SK-N-MC (cell line): ENCODE measurements around the gene FCRL6.

Experiments used
- DNase-seq: peaks from one replicate; pipeline ENCODE4 v3.0.0-alpha.2; 2011; ENCODE audit warnings: low read depth, low spot score
- H3K27ac ChIP-seq: fragments of 200-600 bp; sonication (generic); 2 replicates; pipeline ENCODE4 v1.5.1; 2016; ENCODE audit warnings: mixed run types
- H3K36me3 ChIP-seq: fragments of 200-600 bp; sonication (generic); 2 replicates; pipeline ENCODE4 v1.6.1; 2017; ENCODE audit warnings: antibody characterized with exemption, low read length, mixed read lengths; ENCODE audit not compliant: insufficient read depth
- H3K4me3 ChIP-seq: fragments of 200-600 bp; sonication (generic); 2 replicates; pipeline ENCODE4 v1.5.1; 2016
- H3K9ac ChIP-seq: fragments of 200-600 bp; sonication (generic); 2 replicates; pipeline ENCODE4 v1.8.0; 2017; ENCODE audit warnings: mixed run types, mixed read lengths; ENCODE audit not compliant: insufficient read length
- H3K9me3 ChIP-seq: fragments of 200-600 bp; sonication (generic); 2 replicates; pipeline ENCODE4 v1.6.1; 2017; ENCODE audit warnings: low read depth, mild to moderate bottlenecking, antibody characterized with exemption, low read length, moderate library complexity, mixed read lengths
- EZH2 ChIP-seq: fragments of 200-600 bp; sonication (generic); IDR thresholded peaks from one replicate; pipeline ENCODE4 v1.6.1; 2017; ENCODE audit warnings: antibody characterized with exemption
- FOXP2 ChIP-seq: optimal IDR thresholded peaks from 2 replicates; pipeline ENCODE3; 2011; ENCODE audit warnings: mild to moderate bottlenecking, moderate library complexity; ENCODE audit not compliant: insufficient read depth; ENCODE audit errors: extremely low read length, control extremely low read depth
- POLR2AphosphoS5 ChIP-seq: IDR thresholded peaks from 2 replicates; pipeline ENCODE4 v1.6.1; 2012; ENCODE audit warnings: mild to moderate bottlenecking, low read depth, low read length, borderline replicate concordance

The FCRL6 gene

DNA sequence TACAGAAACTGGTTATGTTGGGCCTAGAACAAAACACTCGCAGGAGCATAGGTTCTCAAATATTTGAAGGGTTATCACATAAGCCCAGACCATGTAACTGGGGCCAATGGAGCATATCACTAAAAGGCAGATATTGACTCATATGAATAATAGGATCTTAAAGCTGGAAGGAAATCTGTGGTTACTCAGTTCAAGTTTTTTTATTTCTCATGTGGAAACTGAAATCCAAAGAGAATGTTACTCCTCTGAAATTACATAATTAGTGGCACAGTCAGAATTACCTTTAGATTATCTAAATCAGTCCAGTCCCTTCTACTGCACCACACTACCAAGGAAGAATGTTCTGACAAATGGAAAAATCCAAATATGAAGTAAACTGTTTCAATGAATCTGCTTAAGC lies 36.6 kb downstream of the FCRL6 start:
- Histone ChIP-seq H3K36me3 (no peaks in the 10 kb centered on the region), H3K27ac (no peak overlapping the region), H3K9me3 (no peaks in the 10 kb centered on the region), H3K9ac (no peak overlapping the region), H3K4me3 (no peak overlapping the region)
- TF ChIP-seq POLR2AphosphoS5 (no peak), EZH2 (no peak), FOXP2 (no peak)
- DNase-seq = no peak

DNA sequence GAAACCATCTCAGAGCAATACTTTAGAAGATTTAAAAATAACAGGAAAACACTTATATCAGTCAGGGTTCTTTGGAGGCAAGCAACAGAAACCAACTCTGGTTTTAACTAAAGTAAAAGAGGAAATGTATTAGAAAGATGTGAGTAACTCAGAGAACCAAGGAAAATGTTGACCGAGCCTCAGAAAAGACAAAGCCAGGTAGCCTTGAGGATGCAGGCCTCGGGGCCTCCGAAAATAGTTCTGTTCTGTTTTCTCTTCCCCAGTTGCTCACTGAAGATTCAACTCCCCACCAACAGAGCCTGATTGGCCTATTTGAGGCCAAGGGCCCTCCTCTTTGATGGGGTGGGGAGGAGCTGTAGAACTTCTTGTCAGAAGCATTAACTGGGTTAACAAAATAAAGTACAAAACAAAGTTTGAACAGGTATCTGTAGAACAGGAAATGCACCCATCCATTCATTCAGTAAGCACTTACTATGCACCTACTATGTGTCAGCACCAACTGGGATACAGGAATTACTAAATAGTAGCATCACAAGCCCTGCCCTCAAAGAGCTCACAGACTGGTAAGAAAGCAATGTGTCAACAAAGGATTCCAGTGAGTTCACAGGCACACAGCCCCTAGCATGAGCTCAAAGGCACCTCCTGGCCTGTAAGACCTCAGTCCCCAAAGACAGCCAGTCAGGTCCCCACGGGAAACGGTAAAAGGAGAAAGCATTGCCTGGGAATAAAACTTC lies 37.1 kb downstream of the FCRL6 start:
- no peak overlapping the region for H3K9ac ChIP-seq
- no peaks in the 10 kb centered on the region for H3K36me3 ChIP-seq
- no peaks in the 10 kb centered on the region for H3K9me3 ChIP-seq
- DNase-seq = no peak
- no peak overlapping the region for H3K4me3 ChIP-seq
- H3K27ac ChIP-seq = no peak overlapping the region
- TF ChIP-seq FOXP2 = no peak
- TF ChIP-seq EZH2 = no peak
- TF ChIP-seq POLR2AphosphoS5 = no peak

DNA sequence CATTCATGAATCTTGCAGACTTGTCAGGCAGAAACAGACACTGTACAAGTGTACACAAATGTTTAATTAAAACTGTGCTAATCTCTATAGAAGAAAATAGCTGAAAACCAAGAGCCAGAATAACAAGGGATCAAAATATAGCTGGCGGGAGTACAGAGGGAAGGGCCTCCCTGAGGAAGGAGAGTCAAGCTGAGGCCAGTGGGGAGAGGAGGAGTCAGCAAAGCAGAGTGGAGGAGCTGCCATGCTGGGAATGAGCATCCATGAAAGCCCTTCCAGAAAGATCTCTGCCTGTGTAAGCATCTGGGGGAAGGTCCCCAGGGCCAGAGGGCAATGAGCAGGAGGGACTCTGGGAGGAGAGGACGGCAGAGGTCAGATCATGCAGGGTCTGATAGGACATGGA lies 39.6 kb downstream of the FCRL6 start:
- H3K9me3 ChIP-seq = no peaks in the 10 kb centered on the region
- no peaks in the 10 kb centered on the region for H3K36me3 ChIP-seq
- no peak for DNase-seq
- H3K9ac ChIP-seq = no peak overlapping the region
- H3K4me3 ChIP-seq = no peak overlapping the region
- TF ChIP-seq POLR2AphosphoS5 (no peak), FOXP2 (no peak), EZH2 (no peak)
- no peak overlapping the region for H3K27ac ChIP-seq

DNA sequence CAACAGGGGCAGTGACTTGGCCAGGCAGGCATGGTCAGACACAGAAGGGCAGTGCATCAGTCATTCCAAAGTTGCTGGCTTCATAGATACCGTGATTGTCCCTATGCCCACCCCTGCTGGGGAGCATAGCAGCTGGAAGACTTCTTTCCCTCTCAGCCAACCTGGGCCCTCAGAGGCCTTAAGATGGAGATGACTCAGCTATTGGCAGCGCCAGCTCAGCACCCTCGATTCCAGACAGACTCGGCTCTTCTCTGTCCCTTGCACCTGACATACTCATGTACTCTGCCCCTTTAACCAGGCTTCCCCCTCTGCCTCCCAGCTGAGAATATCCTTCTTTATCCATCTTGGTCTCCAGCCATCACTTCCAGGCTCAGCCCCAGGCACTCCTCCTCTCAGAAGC lies 41.3 kb downstream of the FCRL6 start:
- no peak overlapping the region for H3K9ac ChIP-seq
- H3K4me3 ChIP-seq = no peak overlapping the region
- no peak overlapping the region for H3K27ac ChIP-seq
- no peak for TF ChIP-seq EZH2
- no peak for TF ChIP-seq POLR2AphosphoS5
- no peak for TF ChIP-seq FOXP2
- no peak for DNase-seq
- H3K9me3 ChIP-seq = no peaks in the 10 kb centered on the region
- no peaks in the 10 kb centered on the region for H3K36me3 ChIP-seq

DNA sequence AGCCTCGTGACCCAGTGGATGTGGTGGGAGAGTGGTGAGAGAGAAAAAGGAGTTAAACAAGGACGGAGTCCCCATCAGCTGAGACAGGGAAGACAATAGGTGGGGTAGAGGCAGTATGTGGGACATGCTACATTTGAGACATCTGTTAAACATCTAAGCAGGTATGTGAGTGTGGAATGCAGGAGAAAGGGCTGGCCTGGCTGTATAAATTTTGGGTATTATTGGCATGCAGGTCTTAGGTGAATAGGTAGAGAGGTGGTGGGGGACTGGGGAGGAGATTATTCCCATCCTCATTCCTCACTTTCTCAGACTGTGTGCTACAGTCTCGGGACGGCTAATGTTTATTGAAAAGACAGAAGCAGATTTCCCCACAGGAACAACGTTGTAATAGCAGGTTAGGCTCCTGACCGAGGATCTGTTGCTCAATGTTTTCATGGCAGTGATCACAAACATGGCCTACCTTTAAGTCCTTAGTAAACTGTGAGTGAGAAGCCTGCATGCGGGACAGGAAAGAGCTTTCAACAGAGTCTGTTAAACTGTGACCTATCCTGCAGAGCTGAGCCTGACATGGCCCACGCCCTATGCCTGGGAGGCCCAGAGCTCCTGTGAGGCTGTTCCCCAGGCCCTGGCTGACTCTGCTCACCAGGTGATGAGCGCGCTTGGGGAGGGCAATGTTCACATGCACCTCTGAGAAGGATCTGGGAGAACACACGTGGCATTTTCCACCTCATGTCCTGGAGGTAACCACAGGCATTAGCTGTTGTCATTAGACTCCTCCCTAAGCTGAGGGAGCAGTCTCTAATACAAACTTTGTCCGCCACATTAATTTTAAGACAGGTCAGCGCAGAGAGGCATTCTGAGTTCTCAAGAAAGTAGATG lies 43.8 kb downstream of the FCRL6 start:
- H3K36me3 ChIP-seq = no peaks in the 10 kb centered on the region
- no peak overlapping the region for H3K9ac ChIP-seq
- H3K27ac ChIP-seq = no peak overlapping the region
- TF ChIP-seq EZH2 = no peak
- no peak for TF ChIP-seq FOXP2
- TF ChIP-seq POLR2AphosphoS5 = no peak
- no peak for DNase-seq
- H3K4me3 ChIP-seq = no peak overlapping the region
- no peaks in the 10 kb centered on the region for H3K9me3 ChIP-seq

DNA sequence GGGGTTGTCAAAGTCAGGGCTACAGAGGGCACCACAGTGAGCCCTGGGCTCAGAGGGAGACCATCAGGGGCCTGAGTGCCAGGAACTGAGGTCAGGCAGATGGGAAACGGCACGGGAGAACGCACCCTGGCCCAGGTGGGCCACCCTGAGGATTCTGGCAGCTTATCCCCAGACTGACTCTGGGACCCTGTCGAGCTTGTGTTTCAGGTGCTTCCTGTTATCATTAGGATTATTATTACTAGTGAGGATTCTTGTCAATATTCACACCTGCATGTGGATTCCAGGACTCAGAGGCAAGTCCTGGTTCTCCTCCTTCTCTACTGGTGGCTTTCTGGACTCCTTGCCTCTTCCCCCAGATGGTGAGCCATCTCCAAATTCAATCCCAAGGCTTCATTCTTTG lies 45.1 kb downstream of the FCRL6 start:
- no peak overlapping the region for H3K9ac ChIP-seq
- no peak for TF ChIP-seq EZH2
- no peak for TF ChIP-seq POLR2AphosphoS5
- TF ChIP-seq FOXP2 = no peak
- H3K9me3 ChIP-seq = no peaks in the 10 kb centered on the region
- no peak overlapping the region for H3K4me3 ChIP-seq
- no peak for DNase-seq
- no peak overlapping the region for H3K27ac ChIP-seq
- no peaks in the 10 kb centered on the region for H3K36me3 ChIP-seq

DNA sequence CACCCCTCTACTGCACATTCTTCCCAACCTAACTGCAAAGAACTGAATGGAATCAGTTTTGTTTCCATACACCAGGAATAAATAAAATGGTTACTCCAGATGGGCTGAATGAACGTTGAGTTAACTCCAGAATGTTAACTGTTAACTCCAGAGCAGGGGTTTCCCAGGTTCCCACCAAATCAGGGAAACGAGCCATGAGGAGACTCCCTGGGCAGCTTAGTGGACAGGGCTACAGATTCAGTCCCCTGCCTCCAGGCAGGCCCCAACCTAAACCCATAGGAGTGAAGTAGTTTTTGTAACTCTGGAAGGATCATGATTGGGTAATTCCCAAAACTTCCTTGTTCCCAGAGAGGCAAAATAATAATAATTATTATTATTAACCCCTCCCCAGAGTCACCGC lies 46.2 kb downstream of the FCRL6 start:
- Histone ChIP-seq H3K4me3 (no peak overlapping the region), H3K9me3 (no peaks in the 10 kb centered on the region), H3K27ac (no peak overlapping the region), H3K36me3 (no peaks in the 10 kb centered on the region), H3K9ac (no peak overlapping the region)
- no peak for TF ChIP-seq POLR2AphosphoS5
- no peak for TF ChIP-seq FOXP2
- no peak for TF ChIP-seq EZH2
- no peak for DNase-seq

DNA sequence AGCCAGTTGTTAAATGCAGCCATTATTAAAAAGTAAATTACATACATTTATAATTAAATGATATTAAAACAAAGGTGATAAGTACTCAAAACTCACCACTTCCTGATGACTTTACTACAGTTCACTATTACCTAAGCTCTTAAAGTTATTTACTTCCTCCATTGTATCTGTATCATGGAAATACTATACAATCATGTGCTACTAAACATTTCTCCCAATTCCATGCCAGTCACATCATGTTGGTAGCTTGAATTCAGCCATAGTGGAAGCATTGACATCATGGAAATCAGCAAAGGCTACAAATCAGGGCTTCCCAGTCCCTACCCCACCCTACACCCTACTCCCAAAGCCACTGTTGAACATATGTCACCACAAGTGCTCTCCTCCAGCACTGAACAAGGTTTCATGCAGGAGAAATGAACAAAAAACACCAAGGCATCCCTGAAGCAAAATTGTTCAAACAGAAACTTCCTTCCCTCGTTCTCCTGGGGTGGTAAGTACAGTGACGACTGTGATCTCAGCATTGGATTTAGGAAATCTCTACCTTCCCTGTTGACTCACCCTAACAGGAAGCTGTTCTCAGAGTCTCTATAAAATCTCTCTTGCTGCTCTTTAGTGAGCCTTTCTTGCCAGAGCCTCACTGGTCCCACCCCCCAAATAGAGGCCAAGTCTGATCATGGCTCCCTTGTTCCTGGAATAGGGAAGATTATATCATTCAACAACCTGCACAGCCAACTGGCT lies 47.6 kb downstream of the FCRL6 start:
- no peak for DNase-seq

More for the DNA sequence above, 47.6 kb downstream of the FCRL6 start:
- TF ChIP-seq EZH2 (no peak), POLR2AphosphoS5 (no peak), FOXP2 (no peak)
- no peaks in the 10 kb centered on the region for H3K9me3 ChIP-seq
- no peak overlapping the region for H3K9ac ChIP-seq
- no peaks in the 10 kb centered on the region for H3K36me3 ChIP-seq
- no peak overlapping the region for H3K4me3 ChIP-seq
- H3K27ac ChIP-seq = no peak overlapping the region
